Activated CD4-positive, CD25-positive, alpha-beta regulatory T cell treated with anti-CD3 and anti-CD28 coated beads, Interleukin-2, amount 50 U/mL, for 72 hours (primary cell): ENCODE measurements around the gene TCERG1L.
"Not testable (repeated sequence)": the region's sequence is repeated elsewhere in the genome, so short reads cannot be mapped to it uniquely, and the experiment has no call there.

Source experiments
- DNase-seq: peaks from one replicate; pipeline ENCODE4 v3.0.0; 2021

TCERG1L gene

DNA sequence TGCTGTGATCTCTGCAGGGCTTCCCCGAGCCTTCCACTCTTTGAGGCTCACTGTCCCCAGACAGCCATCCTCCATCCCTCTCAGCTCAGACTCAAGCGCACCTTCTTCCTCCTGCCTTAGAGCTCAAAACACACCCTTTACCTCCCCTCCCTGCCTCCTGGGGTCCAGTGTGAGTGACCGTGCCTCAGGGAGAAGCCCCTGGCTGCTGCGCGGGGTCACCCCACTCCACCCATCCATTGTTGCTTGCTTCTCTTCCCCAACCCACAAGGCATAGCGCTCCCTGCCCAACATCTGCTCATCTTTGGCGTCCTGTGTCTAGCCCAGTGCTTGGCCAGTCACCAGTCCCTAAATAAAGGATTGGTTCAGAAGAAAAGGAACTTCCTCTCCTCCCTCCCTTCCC lies 170.3 kb downstream of the TCERG1L start:
- DNase-seq = no peak

DNA sequence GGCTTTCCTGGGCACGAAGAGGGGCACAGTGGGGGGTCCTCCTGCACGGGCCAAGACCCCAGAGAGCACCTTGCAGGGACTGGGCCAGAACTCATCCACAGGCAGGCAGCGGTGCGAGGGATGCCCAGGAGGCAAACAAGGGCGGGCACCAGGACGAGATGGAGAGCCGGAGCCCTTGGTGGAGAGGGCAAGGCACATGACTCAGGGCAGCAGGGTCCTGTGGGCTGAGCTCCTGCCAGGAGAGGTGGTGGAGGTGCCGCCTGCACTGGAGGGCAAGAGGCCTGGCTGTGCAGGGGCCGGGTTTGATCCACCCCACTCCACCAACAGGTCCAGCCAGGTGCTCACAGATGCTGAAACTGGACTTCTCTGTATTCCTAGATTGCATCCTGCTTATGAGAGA lies 170.9 kb downstream of the TCERG1L start:
- no peak for DNase-seq

DNA sequence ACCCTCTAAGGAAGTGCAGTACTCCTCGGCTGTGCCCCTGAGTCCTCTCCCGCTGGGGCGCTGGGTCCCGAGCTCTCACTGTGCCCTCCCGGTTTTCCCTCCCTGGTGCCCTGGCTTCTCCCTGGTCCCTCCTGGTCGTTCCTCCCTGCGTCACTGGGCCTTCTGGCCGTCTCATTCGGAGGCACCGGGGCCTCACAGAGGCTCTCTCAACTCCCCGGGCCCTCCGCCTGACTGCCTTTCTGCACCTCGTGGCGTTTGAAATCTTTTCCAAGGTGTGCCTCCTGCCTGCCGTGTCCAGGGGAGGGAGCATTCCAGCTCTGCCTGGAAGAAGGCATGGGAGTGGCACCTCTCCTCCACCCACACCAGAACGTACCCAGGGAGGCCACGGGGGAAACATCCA lies 174.3 kb downstream of the TCERG1L start:
- DNase-seq = no peak

DNA sequence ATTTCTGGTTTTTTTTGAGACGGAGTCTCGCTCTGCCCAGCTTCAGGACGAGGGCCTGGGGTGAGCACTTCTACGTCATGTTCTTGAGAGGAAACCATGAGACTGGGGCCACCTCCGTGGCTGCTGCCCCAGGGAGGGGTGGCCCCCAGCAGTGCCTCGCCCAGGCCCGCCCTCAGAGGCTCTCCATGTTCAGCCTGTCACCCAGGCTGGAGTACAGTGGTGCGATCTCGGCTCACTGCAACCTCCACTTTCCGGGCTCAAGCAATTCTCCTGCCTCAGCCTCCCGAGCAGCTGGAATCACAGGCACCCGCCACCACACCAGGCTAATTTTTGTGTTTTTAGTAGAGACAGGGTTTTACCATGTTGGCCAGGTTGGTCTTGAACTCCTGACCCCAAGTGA lies 175.2 kb downstream of the TCERG1L start:
- DNase-seq = not testable (repeated sequence)

DNA sequence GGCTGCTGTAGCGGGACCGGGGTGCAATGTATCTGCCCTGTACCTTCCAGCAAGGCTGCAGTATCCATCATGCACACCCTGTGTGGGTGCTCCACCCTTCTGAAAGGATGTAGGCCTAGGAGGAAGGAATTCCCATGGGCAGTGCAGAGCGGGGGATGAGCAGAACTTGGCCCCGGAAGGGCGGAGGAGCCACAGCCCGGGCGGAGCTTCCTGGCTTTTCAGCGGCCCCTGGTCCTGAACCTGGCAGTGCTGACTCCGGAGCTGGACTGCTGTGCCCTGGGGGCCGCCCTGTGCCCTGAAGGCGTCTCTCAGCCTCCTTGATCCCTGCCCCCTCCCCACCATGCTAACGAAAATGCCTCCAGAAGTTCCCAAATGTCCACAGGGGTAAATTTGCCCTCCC lies 175.8 kb downstream of the TCERG1L start:
- no peak for DNase-seq

DNA sequence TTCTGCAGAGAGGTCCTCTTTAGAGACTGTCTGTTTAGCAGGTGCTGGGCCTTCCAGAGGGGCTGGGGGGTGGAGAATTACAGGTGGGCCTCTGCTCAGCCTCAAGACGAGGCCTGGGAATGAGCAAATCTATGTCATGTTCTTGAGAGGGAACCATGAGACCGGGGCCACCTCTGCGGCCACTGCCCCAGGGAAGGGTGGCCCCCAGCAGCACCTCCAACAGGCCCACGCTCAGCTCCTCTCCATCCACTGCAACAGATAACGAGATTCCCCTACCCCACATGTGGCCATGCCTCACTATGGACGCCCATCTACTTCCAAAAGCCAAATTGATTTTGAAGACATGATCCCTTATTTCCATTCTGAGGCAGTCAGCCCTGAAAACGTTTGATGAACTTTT lies 176.9 kb downstream of the TCERG1L start:
- DNase-seq = no peak

DNA sequence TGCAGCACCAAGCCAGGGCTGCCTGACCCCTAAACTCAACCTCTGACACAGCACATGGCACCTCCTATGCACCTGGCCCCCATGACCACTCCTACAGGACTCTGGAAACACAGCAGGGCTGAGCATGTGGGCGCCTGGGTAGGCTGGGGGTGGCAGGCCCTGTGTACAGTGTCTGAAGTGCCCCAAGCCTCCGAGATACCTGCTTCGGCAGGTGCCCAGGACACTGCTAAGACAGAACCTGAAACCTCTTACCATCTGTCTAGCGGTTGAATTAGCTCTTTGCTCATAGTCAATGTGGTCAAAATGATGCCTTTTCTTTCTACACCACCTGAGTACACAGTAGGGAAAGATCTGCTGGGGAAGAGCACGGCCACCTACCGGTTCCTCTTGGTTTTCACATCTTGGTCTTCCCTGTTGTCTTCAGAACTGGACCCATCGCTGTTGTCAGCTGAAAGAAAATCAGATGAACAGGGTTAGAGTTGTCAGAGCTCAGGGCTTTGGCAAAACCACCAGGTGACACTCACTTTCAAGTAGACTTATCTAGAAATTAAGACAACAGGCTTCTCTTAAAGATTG lies 177.4 kb downstream of the TCERG1L start:
- DNase-seq = no peak

DNA sequence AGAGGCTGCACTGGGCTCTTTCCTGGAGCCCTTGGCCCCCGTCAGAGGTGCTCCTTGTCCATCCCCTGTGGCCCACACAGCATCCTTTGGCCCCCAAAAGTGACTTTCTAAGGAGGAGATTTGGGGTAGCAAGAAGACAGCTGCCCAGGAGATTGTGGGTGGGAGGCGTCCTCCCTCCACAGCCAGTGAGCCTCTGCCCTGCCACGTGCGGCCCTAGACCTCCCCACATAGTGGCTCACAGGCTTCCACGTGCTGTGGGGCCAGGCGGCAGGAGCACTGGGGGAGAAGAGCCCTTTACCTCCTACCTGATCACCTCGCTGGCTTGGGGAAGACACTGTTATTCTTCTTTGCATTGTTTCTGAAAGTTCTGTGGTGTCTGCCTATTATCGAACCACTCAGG lies 178.8 kb downstream of the TCERG1L start:
- DNase-seq = no peak

DNA sequence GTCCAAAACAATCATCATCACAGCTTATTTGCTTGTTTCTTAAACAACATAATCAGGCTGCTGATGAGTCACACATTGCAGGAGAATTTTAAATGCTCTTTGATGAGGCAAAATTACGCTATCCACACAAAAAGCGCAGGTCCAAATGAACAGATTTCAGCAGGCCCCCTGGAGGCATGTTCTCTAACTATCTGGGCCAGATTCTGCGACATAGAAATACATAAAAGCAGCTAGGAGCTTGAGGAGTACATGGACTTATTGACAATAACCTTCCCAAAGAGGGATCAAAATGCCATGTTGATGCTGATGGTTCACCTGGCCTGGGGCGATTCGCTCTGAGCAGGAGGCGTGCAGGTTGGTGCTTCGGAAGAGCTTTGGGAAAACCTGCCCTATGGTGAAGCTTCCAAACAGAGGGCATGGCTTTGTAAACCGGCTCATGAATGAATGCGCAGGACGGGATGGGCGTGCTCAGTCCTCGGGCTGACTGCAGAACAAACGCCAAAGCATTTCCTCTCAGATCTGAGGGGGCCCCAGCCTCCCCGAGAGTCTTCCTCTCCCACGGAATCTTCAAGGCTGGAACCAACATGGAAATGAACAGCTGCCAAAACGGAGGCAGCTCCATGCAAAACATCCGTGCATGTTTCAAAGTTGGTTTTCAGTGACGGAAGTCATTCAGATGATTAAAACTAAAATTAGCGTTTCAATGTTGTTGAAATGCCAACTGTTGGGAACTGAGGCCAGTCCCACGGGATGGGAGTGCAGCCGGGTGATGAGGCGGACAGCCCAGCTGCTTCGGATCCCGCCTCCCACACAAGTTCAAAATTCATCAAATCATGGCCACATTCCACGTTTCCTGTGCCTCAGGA lies 179.6 kb downstream of the TCERG1L start:
- no peak for DNase-seq

DNA sequence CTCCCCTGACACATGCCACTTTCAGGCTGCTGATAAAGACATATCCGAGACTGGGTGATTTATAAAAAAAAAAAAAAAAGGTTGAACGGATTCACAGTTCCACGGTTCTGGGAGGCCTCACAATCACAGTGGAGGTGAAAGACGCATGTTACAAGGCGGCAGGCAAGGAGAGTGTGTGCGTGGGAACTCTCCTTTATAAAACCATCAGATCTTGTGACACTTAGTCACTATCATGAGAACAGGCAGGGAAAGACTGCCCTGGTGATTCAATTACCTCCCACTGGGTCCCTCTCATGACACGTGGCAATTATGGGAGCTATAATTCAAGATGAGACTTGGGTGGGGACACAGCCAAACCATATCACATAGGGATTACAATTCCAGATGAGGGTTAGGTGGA lies 181.5 kb downstream of the TCERG1L start:
- DNase-seq = no peak

DNA sequence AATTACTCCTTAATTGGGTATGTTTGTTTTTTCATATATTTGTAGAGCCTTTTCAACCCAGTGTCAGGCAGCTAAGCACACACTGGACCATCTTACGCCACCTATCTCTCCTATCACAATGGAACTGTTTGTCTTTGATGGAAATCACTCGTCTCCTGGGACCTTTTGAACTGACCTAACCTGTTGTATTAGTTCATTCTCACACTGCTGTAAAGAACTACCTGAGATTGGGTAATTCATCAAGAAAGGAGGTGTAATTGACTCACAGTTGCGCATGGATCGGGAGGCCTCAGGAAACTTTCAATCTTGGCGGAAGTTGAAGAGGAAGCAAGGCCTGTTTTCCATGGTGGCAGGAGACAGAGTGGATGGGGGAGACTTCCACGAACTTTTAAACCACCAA lies 182.0 kb downstream of the TCERG1L start:
- no peak for DNase-seq

DNA sequence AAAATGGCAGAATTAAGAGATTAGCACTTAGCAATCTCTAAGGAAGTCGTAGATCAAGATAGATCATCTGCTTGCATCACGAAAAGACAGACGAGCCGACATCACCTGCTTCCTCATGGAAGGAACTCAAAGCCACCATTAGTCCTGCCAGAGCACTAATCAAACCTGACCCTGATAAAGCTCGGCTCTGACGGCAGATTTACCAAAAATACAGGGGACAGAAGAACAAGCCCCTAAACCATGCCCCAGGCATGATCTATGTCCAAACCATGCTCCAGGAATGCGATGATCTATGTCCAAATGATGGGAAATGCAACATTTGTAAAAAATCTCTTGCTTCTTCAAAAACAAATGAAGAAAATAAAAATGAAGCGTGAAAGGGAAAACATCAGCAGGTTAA lies 182.8 kb downstream of the TCERG1L start:
- DNase-seq = no peak

DNA sequence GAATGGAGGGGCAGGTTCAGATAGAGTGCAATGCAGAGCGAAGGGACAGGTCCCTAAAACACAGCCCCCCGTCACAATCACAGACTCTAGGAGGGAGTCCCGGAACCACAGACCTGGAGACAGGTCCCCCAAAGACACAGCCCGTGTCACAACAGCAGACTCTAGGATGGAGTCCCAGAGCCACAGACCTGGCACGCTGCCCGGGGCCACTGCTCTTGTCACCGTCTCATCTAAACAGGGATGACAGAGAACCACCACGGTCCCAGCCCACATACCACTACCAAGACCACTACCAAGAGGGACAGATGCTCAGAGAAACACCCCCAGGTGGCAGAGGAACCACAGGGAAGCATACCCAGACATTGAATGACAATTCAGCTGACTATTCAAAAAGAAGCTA lies 183.9 kb downstream of the TCERG1L start:
- no peak for DNase-seq

DNA sequence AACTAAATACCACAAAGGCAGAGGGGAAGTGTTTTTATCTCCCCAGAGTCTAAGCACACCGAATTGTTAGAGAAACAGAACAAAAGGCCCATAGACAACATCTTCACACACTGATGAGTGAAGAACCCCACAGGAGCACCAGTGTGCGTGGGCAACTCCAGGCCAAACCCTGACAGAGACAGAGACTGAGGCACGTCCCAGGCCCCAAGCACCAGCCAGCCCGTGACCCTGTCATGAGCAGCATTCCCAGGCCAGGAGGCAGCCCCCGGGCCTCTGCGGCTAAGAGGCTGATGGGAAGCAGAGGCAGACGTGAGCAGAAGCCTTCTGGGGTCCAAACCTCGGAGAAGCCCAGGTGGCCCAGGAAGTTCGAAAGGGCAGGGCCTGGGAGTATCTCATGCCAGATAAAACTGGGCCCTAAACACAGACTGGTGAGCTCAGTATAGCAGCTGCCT lies 184.4 kb downstream of the TCERG1L start:
- no peak for DNase-seq

DNA sequence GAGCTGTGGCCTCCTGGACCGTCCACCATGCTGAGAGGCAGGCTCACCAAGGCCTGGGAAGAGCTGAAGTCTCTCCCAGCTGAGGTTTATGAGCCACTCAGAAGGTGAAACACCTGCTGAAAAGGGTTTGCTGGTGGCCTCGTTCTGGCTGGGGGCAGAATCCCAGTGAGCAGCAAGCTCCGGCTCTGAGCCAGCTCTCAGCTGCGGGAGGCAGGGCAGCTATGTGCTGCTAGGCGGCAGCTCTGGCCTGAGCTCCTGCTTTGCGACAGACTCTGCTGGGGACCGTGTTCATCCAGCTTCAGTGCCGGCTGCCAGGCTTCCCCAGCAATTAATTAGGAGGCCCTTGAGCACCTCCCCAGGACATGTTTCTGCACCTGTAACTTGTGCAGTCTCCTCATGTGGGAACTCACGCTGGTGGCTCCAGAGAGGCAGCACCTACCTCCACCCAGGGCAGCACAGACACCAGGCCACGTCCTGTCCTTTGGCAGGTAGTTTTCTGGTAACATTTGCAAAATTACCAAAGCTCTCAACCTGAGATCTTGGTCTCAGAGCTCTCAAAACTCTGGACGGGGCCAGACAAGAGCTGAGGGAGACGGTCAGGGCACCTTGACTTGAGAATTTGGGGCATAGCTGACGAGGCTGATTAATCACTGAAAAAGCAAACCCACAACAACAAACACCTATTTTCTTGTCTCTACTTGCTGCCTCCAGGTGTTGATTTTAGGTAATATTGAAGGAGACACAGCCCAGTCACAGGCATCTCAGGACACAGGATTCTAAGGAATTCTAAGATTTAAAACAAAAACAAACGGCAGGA lies 185.0 kb downstream of the TCERG1L start:
- no peak for DNase-seq

DNA sequence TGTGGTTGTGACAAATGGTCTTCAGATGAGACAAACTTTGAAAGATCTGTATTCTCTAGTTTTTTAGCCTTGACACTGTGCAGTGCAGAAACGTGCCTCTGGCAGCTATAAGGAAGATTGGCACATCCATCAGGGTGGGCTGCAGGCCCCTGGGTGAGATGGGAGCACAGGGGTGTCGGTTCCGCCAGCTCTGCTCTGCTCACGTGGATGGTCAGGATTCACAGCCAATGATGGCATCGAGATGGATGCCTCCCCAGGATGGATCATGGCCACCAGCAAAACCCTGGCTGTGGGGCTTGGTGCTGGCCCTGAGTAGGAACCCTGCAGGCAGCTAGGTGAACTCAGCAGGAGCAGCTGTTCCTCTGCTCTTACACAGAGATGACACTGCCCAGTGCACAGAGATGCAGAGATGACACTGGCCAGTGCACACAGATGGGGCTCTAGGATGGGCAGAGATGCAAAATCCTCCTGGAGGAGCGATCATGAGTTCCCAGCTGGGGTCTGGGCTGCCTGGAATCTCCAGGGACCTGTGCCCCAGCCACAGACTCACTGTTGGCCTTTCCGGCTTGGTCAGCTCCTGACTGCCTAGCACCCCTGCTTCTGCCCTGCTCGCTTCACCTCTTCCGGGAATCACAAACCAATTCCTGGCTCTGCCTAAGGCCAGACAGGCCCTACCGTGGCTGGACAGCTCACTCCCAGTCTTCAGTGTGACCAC lies 185.9 kb downstream of the TCERG1L start:
- DNase-seq = no peak

DNA sequence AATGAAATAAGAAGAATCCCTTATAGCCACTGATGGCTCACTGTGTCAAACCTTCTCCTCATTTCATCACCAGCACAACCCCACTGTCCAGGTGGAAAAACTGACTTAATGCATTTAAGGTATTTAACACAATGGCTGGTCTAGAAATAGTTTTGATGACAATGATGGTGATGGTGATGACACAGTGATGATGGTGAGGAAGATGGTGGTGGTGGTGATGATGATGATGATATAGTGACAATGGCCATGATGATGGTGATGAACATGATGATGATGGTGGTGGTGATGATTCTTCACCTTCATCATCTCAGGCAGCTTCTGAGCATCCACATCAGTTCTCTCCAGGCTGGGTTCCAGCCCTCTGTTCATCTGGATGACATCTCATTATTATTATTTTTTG lies 186.6 kb downstream of the TCERG1L start:
- no peak for DNase-seq

DNA sequence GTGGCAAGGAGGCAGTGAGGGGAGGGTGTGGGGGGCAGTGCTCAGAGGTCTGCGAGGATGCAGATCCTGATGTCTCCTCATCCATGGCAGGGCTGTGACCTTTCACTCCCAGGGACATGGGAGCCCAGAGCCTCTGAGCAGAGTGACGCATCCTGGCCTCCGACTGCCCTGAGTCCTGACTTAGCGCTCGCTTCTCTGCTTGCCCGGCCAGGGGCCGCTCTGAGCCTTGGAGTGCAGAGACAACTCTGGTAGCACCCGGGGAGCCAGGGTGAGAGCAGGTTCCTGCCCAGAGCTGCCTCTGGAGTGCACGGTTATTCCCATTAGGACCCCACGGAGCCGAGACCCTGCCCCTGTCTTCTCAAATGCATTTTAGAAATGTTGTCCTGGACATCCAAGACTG lies 188.0 kb downstream of the TCERG1L start:
- DNase-seq = no peak

DNA sequence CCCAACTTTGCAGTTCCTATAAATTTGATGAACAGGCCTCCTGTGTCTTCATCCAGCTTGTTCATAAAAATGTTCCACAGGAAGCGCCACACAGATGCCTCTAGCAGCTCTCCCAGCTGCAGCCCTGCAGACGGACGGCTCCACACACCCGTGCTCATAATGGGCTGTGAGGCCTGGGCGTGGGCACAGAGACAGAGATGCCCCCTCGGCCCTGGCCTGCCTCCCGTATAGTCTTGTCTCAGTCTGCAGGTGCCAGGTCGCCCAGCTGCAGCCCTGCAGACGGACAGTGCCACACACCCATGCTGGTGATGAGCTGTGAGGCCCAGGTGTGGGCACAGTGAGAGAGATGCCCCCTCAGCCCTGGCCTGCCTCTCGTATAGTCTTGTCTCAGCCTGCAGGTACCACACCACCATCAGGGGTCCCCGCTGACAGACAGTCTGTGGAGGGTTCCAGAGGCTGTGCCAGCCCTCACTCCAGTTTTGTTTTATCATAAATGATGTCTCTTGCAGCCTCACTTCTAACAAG lies 189.9 kb downstream of the TCERG1L start:
- DNase-seq = no peak

DNA sequence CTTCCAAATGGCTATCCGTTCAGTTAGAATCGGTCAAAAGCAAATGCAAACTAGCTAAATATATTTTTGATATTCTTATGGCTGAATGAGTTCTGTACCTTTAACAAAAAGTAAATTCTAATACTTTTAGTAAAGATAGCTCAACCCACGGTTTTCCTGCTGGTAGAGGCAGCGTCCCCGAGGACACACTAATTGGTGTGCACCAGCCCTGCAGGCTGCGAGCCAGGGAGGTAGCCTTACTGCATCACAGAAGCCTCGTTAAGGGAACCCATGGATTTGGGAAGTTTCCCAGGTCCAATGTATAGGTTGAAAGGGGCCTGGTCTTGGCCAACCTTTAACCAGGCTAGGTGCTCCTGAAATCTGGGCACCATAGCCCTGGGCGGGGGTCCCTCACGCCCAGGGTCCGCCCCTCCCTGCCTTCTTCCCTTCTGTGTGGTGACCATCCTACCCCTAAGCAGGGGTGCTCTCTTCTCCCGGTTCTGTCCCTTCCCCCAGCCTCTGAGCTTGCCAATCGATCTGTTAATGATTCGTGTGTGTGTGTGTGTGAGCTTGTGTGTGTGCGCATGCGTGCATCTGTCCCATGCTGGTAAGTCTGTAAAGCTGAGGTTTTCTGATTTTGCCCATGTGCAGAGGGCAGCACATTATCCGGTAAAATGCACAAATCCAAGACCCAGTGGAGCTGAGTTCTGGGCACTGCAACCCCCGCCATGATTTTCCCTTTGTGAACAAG lies 191.7 kb downstream of the TCERG1L start:
- DNase-seq = no peak

DNA sequence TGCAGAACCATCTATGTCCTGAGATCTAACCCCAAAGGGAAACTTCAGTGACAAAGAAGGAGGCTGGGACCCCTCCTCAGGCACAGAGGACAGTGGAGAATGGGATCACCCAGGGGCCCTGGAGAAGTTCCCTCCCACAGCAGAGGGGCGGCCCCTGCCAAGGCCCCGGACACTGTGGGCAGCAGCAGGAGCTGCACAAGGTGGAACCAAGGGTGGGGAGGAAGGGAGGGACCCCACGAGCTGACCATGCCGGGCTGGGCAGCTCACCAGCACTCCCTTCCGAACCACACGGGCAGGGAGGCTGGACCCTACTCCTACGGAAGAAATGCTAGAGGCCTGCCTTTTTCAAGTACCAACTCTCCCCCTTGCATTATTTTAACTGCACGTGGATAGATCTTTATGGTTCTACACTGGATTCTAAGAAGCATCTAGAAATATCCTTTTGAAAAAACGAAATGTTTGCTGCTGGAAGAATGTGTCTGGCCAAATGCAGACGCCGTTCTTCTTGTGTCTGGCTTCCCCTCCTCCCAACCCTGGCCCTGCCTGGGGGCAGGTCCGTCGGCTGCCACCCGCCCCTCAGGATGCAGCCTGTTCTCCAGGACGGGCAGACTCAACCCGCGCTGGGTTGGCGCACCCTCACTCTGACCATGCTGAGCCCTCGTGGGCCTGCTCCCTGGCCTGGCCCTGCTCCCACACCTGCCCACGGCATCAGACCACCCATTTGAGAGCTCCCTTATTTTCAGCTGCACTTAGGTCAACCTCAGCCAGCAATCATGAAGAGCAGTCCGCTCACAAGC lies 193.9 kb downstream of the TCERG1L start:
- no peak for DNase-seq
